ENCODE measurements around the gene PLA2G6.

DNA sequence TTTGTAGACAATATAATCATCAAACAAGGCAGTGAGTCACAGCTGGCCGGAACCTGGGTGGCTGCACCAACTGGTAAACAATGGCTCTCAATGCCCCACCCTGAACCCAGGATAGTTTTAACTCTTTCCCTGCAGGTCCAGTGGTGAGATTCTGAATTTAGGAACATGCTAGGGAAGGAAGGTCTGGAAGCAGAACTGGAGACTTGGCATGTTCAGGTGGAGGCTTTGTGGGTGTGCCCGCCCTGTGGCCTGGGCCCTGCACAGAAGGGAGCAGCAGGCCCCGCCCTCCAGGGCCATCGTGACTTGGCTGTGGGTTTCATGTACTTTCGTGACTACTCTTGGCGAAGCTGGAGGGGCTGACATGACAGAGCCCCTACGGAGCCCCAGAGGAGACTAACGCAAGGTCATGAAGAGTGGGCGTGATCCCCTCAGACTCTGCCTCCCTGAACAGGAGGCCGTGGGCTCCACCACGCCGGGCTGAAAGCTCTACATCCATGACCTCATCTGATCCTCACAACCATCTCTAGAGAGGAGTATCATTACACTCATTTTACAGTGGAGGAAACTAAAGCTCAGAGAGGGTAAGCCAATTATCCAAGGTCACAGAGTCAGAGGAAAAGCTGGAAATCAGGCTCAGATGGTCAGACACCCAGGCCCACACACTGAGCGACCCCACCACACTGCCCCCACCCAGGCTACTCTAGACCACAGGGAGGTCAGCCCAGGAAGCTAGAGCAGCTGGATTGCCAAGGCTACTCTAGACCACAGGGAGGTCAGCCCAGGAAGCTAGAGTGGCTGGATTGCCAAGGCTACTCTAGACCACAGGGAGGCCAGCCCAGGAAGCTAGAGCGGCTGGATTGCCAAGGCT, 47.5 kb upstream of the PLA2G6 start:
- no peak for TF ChIP-seq CTCF (IDR thresholded peaks at IDR 0.05; ENCODE audit: borderline replicate concordance, extremely low read depth, low read length, poor library complexity, severe bottlenecking)
- no peak for TF ChIP-seq EZH2 (IDR thresholded peaks at IDR 0.05; ENCODE audit: borderline replicate concordance, low read depth, low read length, severe bottlenecking)
